CD4-positive, alpha-beta T cell (primary cell): ENCODE results near the gene MGAT5. TPM values are rescaled to one million over a fixed set of nuclear protein-coding genes. Genes with fewer than 3 reads are reported as not detected.
A peak's percentile ranks its signal among the peaks of the same experiment; 100 is the strongest.

Experiments used
- ATAC-seq: fragments of 200-7000 bp; cut with Tn5 transposase; one replicate; pipeline ENCODE4 v1.10.0; 2022; ENCODE audit warnings: mild to moderate bottlenecking; ENCODE audit not compliant: poor library complexity
- CTCF ChIA-PET: fragments of 350-600 bp; sonication (Branson Sonifier 250); formaldehyde crosslinking; loops from one replicate; lab custom pipeline; 2021; ENCODE audit warnings: antibody characterized with exemption, inconsistent platforms; lab: Charles Lee
- POLR2A ChIA-PET: fragments of 350-600 bp; sonication (Branson Sonifier 250); formaldehyde crosslinking; loops from one replicate; lab custom pipeline; 2021; ENCODE audit warnings: antibody characterized with exemption, inconsistent platforms; lab: Charles Lee
- DNase-seq, 14 experiments: peaks; one replicate each; pipeline ENCODE4 v3.0.0-alpha.2; 2013 to 2020; ENCODE audit warnings: mixed read lengths in 2 of 14
- H3K27ac ChIP-seq, 2 donors: one replicate each; pipeline versions ENCODE4 v1.5.1 to v1.7.0; 2013; ENCODE audit warnings: low read length in 2 of 2, low read depth in 1 of 2, mild to moderate bottlenecking in 1 of 2
- H3K27me3 ChIP-seq, 2 experiments: 1 replicate in 1 of 2; 2 replicates in 1 of 2; pipeline versions ENCODE4 v1.6.1 to v1.7.0; 2013; ENCODE audit warnings: low read length in 2 of 2, control low read depth in 1 of 2, mild to moderate bottlenecking in 1 of 2, moderate library complexity in 1 of 2; ENCODE audit not compliant: insufficient read depth in 2 of 2, control insufficient read depth in 1 of 2
- H3K36me3 ChIP-seq: one replicate; pipeline ENCODE4 v1.6.1; 2013; ENCODE audit warnings: low read length, control low read depth; ENCODE audit not compliant: insufficient read depth
- H3K4me1 ChIP-seq: one replicate; pipeline ENCODE4 v1.6.1; 2013; ENCODE audit warnings: low read length, control low read depth; ENCODE audit not compliant: insufficient read depth
- H3K4me3 ChIP-seq: one replicate; pipeline ENCODE4 v1.5.1; 2013; ENCODE audit warnings: mild to moderate bottlenecking, low read length, moderate library complexity
- H3K9me3 ChIP-seq, 2 experiments: 1 replicate in 1 of 2; 2 replicates in 1 of 2; pipeline versions ENCODE4 v1.6.1 to v1.7.0; 2013; ENCODE audit warnings: low read length in 2 of 2, mild to moderate bottlenecking in 2 of 2, control low read depth in 1 of 2, moderate library complexity in 1 of 2; ENCODE audit not compliant: control insufficient read depth in 1 of 2, insufficient read depth in 1 of 2
- H3K27ac Mint-ChIP-seq: one replicate; pipeline ENCODE4 v1.8.0; 2020; ENCODE audit warnings: mixed read lengths
- H3K27me3 Mint-ChIP-seq: one replicate; pipeline ENCODE4 v1.8.0; 2021; ENCODE audit warnings: mixed read lengths
- H3K36me3 Mint-ChIP-seq: one replicate; pipeline ENCODE4 v1.8.0; 2021; ENCODE audit warnings: low read depth, mixed read lengths
- H3K4me1 Mint-ChIP-seq: one replicate; pipeline ENCODE4 v1.8.0; 2021; ENCODE audit warnings: low read depth, mixed read lengths
- H3K4me3 Mint-ChIP-seq: one replicate; pipeline ENCODE4 v1.8.0; 2020; ENCODE audit warnings: mild to moderate bottlenecking, mixed read lengths
- H3K9me3 Mint-ChIP-seq: one replicate; pipeline ENCODE4 v1.8.0; 2020; ENCODE audit warnings: mixed read lengths
- intact Hi-C, 2 experiments: fragments of 100-400 bp; cut with DNase I in 1 of 2; cut with micrococcal nuclease in 1 of 2; formaldehyde crosslinking; loops; one replicate each; pipeline versions ENCODE4 v1.15.1 to v1.9.0; 2023 to 2025; cut with DNase I, micrococcal nuclease
- total RNA-seq, 174 experiments: library from RNA in 2 of 174; stranded (reverse) in 2 of 174; gene quantifications; one replicate each; pipeline ENCODE4 v1.2.3 and lab custom pipeline; 2021 to 2026
- TF ChIP-seq, protein P1 (sequence below): fragments of 200-600 bp; IDR thresholded peaks from one replicate; pipeline ENCODE4 v1.8.0; 2022; ENCODE audit warnings: antibody characterized with exemption, mild to moderate bottlenecking

MGAT5 gene
- total RNA-seq, 2 experiments from 2014 or later: 77.5 to 77.8 TPM

DNA sequence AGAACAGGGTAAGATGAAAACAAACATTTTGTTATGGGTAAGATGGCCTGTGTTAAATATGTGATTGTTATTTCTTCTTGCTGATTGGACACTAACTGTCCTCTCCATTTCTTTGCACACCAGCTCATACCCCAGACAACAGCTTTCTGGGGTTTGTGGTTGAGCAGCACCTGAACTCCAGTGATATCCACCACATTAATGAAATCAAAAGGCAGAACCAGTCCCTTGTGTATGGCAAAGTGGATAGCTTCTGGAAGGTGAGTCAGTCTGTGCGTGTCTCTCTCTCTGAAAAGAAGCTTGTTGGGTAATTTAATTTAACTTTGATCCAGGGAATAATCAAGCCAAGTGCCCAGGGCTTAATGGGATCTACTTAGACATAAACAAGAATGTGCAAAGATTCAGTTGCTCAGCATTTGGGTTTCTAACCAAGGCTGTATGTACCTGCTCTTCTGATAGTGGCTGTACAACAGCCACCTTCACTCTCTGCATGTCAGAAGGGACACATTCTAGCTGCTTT lies 108.3 kb downstream of the MGAT5 start:
- no peak overlapping the region for H3K27ac ChIP-seq
- peaks cover 14% of the 10 kb centered on the region for H3K4me1 ChIP-seq
- H3K27ac Mint-ChIP-seq: peak overlapping the region; percentile 42
- ATAC-seq (no peak), DNase-seq (no peak)
- CTCF ChIA-PET: no interaction called here
- H3K4me3 Mint-ChIP-seq: no peak overlapping the region
- H3K4me3 ChIP-seq: no peak overlapping the region
- intact Hi-C loops: no loop called here
- H3K36me3 Mint-ChIP-seq: peaks cover 80% of the 10 kb centered on the region
- POLR2A ChIA-PET: no interaction called here
- H3K27me3 ChIP-seq: no peaks in the 10 kb centered on the region
- TF ChIP-seq, protein P1, sequence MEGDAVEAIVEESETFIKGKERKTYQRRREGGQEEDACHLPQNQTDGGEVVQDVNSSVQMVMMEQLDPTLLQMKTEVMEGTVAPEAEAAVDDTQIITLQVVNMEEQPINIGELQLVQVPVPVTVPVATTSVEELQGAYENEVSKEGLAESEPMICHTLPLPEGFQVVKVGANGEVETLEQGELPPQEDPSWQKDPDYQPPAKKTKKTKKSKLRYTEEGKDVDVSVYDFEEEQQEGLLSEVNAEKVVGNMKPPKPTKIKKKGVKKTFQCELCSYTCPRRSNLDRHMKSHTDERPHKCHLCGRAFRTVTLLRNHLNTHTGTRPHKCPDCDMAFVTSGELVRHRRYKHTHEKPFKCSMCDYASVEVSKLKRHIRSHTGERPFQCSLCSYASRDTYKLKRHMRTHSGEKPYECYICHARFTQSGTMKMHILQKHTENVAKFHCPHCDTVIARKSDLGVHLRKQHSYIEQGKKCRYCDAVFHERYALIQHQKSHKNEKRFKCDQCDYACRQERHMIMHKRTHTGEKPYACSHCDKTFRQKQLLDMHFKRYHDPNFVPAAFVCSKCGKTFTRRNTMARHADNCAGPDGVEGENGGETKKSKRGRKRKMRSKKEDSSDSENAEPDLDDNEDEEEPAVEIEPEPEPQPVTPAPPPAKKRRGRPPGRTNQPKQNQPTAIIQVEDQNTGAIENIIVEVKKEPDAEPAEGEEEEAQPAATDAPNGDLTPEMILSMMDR: no peak
- peaks cover 59% of the 10 kb centered on the region for H3K36me3 ChIP-seq
- no peaks in the 10 kb centered on the region for H3K9me3 ChIP-seq
- peaks cover 22% of the 10 kb centered on the region for H3K4me1 Mint-ChIP-seq
- no peaks in the 10 kb centered on the region for H3K9me3 Mint-ChIP-seq
- H3K27me3 Mint-ChIP-seq: no peaks in the 10 kb centered on the region

DNA sequence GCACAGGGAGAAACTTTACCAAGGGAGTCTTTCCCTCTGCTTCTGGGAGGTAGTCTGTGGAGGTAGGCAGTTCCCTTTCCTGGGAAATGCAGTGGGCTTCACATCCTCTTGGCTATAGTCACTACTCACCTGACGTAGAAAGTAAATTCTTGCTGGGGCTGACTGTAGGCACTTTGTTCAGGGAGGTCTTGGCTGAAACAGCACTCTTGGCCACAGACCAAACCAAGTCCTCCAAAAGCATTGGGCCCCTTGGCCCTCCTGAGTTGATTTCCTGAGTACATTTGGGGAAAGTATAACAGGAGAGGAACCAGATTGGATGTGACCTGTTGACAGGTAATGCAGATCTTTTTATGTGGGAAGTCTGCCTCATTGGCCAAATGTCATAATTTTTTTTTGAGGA lies 108.9 kb downstream of the MGAT5 start:
- H3K27me3 Mint-ChIP-seq: no peaks in the 10 kb centered on the region
- intact Hi-C loops: no loop called here
- CTCF ChIA-PET: no interaction called here
- peaks cover 83% of the 10 kb centered on the region for H3K36me3 Mint-ChIP-seq
- H3K4me1 Mint-ChIP-seq: peaks cover 27% of the 10 kb centered on the region
- Histone ChIP-seq H3K4me3 (no peak overlapping the region), H3K27me3 (no peaks in the 10 kb centered on the region), H3K36me3 (peaks cover 59% of the 10 kb centered on the region), H3K9me3 (no peaks in the 10 kb centered on the region), H3K27ac (no peak overlapping the region), H3K4me1 (peaks cover 19% of the 10 kb centered on the region)
- POLR2A ChIA-PET: no interaction called here
- H3K27ac Mint-ChIP-seq: peak overlapping the region; percentile 42
- H3K9me3 Mint-ChIP-seq: no peaks in the 10 kb centered on the region
- TF ChIP-seq, protein P1: no peak
- H3K4me3 Mint-ChIP-seq: no peak overlapping the region
- DNase-seq: no peak
- no peak for ATAC-seq

DNA sequence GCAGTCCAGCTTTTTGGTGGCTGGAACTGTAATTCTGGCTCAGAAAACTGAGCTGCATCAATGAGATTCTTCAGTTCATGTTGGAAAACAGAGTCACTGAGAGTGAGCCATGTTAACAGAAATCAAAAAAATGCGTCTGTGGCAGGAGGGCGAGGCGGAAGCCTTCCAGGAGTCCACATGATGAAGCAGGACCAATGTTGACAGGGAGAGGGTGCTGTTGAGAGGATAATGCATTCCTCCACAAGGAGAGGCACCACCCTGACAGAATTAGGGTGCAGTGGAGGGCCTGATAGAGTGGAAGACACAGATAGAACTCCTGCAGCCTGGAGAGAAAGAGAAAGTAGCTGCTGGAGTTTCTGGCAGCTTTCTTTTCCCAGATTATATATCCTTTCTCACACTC lies 111.5 kb downstream of the MGAT5 start:
- H3K9me3 Mint-ChIP-seq: no peaks in the 10 kb centered on the region
- H3K27ac ChIP-seq: no peak overlapping the region
- no peak for ATAC-seq
- H3K36me3 ChIP-seq: peaks cover 63% of the 10 kb centered on the region
- no peaks in the 10 kb centered on the region for H3K27me3 ChIP-seq
- no peak overlapping the region for H3K4me3 Mint-ChIP-seq
- no peak overlapping the region for H3K27ac Mint-ChIP-seq
- TF ChIP-seq, protein P1: no peak
- CTCF ChIA-PET: no interaction called here
- peaks cover 24% of the 10 kb centered on the region for H3K4me1 ChIP-seq
- POLR2A ChIA-PET: no interaction called here
- no peaks in the 10 kb centered on the region for H3K9me3 ChIP-seq
- peaks cover 51% of the 10 kb centered on the region for H3K4me1 Mint-ChIP-seq
- H3K36me3 Mint-ChIP-seq: peaks cover 84% of the 10 kb centered on the region
- intact Hi-C loops: no loop called here
- H3K4me3 ChIP-seq: no peak overlapping the region
- DNase-seq: peak in 1 of 14 experiments; percentile 13
- no peaks in the 10 kb centered on the region for H3K27me3 Mint-ChIP-seq
